Neural progenitor cell (in vitro differentiated cells): ENCODE results near the gene EFNA5. TPM values are rescaled to one million over a fixed set of nuclear protein-coding genes. Genes with fewer than 3 reads are reported as not detected.

Source experiments
- DNase-seq: peaks from one replicate; pipeline ENCODE4 v3.0.0-alpha.2; 2016; ENCODE audit warnings: low spot score
- H2AFZ ChIP-seq: fragments of 200-600 bp; sonication (generic); replicated peaks from 2 replicates; pipeline ENCODE4 v1.6.1; 2016; ENCODE audit warnings: antibody characterized with exemption
- H3F3A ChIP-seq: fragments of 200-600 bp; sonication (generic); 2 replicates; pipeline ENCODE4 v1.6.1; 2016; ENCODE audit warnings: antibody characterized with exemption, low read depth
- H3K27ac ChIP-seq: fragments of 200-600 bp; sonication (generic); 2 replicates; pipeline ENCODE4 v1.5.1; 2016; ENCODE audit warnings: mild to moderate bottlenecking
- H3K27me3 ChIP-seq: fragments of 200-600 bp; sonication (generic); 2 replicates; pipeline ENCODE4 v1.6.1; 2016; ENCODE audit warnings: mild to moderate bottlenecking, moderate library complexity
- H3K36me3 ChIP-seq: fragments of 200-600 bp; sonication (generic); 2 replicates; pipeline ENCODE4 v1.5.1; 2016
- H3K4me1 ChIP-seq: fragments of 200-600 bp; sonication (generic); 2 replicates; pipeline ENCODE4 v1.6.1; 2016; ENCODE audit warnings: mixed run types
- H3K4me2 ChIP-seq: fragments of 200-600 bp; sonication (generic); 2 replicates; pipeline ENCODE4 v1.6.1; 2016
- H3K4me3 ChIP-seq: fragments of 200-600 bp; sonication (generic); 2 replicates; pipeline ENCODE4 v1.5.1; 2016
- H3K79me2 ChIP-seq: fragments of 200-600 bp; sonication (generic); 2 replicates; pipeline ENCODE4 v1.6.1; 2016; ENCODE audit warnings: low read depth
- H3K9ac ChIP-seq: fragments of 200-600 bp; sonication (generic); 2 replicates; pipeline ENCODE4 v1.6.1; 2016
- H3K9me3 ChIP-seq: fragments of 200-600 bp; sonication (generic); 2 replicates; pipeline ENCODE4 v1.5.1; 2016; ENCODE audit warnings: low read depth
- H4K20me1 ChIP-seq: fragments of 200-600 bp; sonication (generic); 2 replicates; pipeline ENCODE4 v1.6.1; 2016; ENCODE audit warnings: low read depth
- H3K27ac Mint-ChIP-seq: 3 replicates; pipeline ENCODE4 v1.8.0; 2021; ENCODE audit warnings: mixed read lengths
- H3K27me3 Mint-ChIP-seq: 2 replicates; pipeline ENCODE4 v1.8.0; 2022; ENCODE audit warnings: low read depth, mild to moderate bottlenecking, inconsistent platforms, moderate library complexity, mixed read lengths; ENCODE audit not compliant: insufficient read depth
- H3K36me3 Mint-ChIP-seq: 3 replicates; pipeline ENCODE4 v1.8.0; 2021; ENCODE audit warnings: mixed read lengths
- H3K4me1 Mint-ChIP-seq: 3 replicates; pipeline ENCODE4 v1.8.0; 2021; ENCODE audit warnings: mixed read lengths
- H3K4me3 Mint-ChIP-seq: 3 replicates; pipeline ENCODE4 v1.8.0; 2021; ENCODE audit warnings: mild to moderate bottlenecking, moderate library complexity, mixed read lengths
- H3K9me3 Mint-ChIP-seq: 3 replicates; pipeline ENCODE4 v1.8.0; 2020; ENCODE audit warnings: mixed read lengths
- CTCF ChIP-seq: fragments of 200-600 bp; sonication (generic); IDR thresholded peaks from 2 replicates; pipeline ENCODE4 v1.5.1; 2017; ENCODE audit warnings: antibody characterized with exemption, mild to moderate bottlenecking
- EZH2 ChIP-seq: fragments of 200-600 bp; sonication (generic); IDR thresholded peaks from 2 replicates; pipeline ENCODE4 v1.6.1; 2017; ENCODE audit warnings: antibody characterized with exemption, mild to moderate bottlenecking, moderate library complexity
- EZH2phosphoT487 ChIP-seq: fragments of 200-600 bp; sonication (generic); IDR thresholded peaks from 2 replicates; pipeline ENCODE4 v1.6.1; 2017; ENCODE audit warnings: antibody characterized with exemption
- total RNA-seq: library from RNA; depleted of rRNA; stranded (reverse); fragments of >200 nt; gene quantifications from 2 replicates; pipeline ENCODE4 v1.2.3, GENCODE V29; 2015; ENCODE audit warnings: low replicate concordance

Gene EFNA5
- total RNA-seq, 1 donor from 2014 or later = 105 TPM

GRCh38 chr5:107617052-107617451, 53.7 kb downstream of the EFNA5 start:
- no peak for DNase-seq
- Histone ChIP-seq H3K4me2 (no peak overlapping the region), H2AFZ (no peak overlapping the region), H3K27ac (no peak overlapping the region), H4K20me1 (peaks cover 100% of the 10 kb centered on the region), H3K9me3 (no peaks in the 10 kb centered on the region), H3K27me3 (no peaks in the 10 kb centered on the region), H3F3A (peaks cover 30% of the 10 kb centered on the region), H3K4me1 (peaks cover 75% of the 10 kb centered on the region), H3K4me3 (no peak overlapping the region), H3K79me2 (peaks cover 100% of the 10 kb centered on the region), H3K9ac (no peak overlapping the region), H3K36me3 (peaks cover 5% of the 10 kb centered on the region)
- Mint-ChIP-seq H3K4me1 (peaks cover 71% of the 10 kb centered on the region), H3K4me3 (no peak overlapping the region), H3K36me3 (peaks cover 7% of the 10 kb centered on the region), H3K27ac (peak overlapping the region; percentile 27), H3K27me3 (peaks cover 3% of the 10 kb centered on the region), H3K9me3 (no peaks in the 10 kb centered on the region)
- TF ChIP-seq CTCF (no peak), EZH2phosphoT487 (no peak), EZH2 (no peak)

GRCh38 chr5:107616213-107616612, 54.5 kb downstream of the EFNA5 start:
- Mint-ChIP-seq H3K27ac (peak overlapping the region; percentile 29), H3K4me3 (no peak overlapping the region), H3K36me3 (peaks cover 7% of the 10 kb centered on the region), H3K9me3 (no peaks in the 10 kb centered on the region), H3K4me1 (peaks cover 71% of the 10 kb centered on the region), H3K27me3 (peaks cover 3% of the 10 kb centered on the region)
- no peak overlapping the region for H3K4me2 ChIP-seq
- peaks cover 5% of the 10 kb centered on the region for H3K36me3 ChIP-seq
- H3K4me3 ChIP-seq = no peak overlapping the region
- no peaks in the 10 kb centered on the region for H3K9me3 ChIP-seq
- H4K20me1 ChIP-seq = peaks cover 100% of the 10 kb centered on the region
- peaks cover 100% of the 10 kb centered on the region for H3K79me2 ChIP-seq
- H2AFZ ChIP-seq = no peak overlapping the region
- TF ChIP-seq CTCF = no peak
- TF ChIP-seq EZH2phosphoT487 = no peak
- no peak for TF ChIP-seq EZH2
- H3K27me3 ChIP-seq = no peaks in the 10 kb centered on the region
- DNase-seq = no peak
- H3F3A ChIP-seq = peaks cover 22% of the 10 kb centered on the region
- peaks cover 72% of the 10 kb centered on the region for H3K4me1 ChIP-seq
- H3K9ac ChIP-seq = no peak overlapping the region
- no peak overlapping the region for H3K27ac ChIP-seq

GRCh38 chr5:107615299-107615817, 55.4 kb downstream of the EFNA5 start:
- no peak overlapping the region for H3K27ac Mint-ChIP-seq
- H3K4me1 Mint-ChIP-seq = peaks cover 70% of the 10 kb centered on the region
- Histone ChIP-seq H3K27me3 (no peaks in the 10 kb centered on the region), H3K4me2 (no peak overlapping the region), H3K79me2 (peaks cover 100% of the 10 kb centered on the region), H3K9me3 (no peaks in the 10 kb centered on the region), H3K36me3 (peaks cover 5% of the 10 kb centered on the region), H3K9ac (no peak overlapping the region), H2AFZ (no peak overlapping the region), H3F3A (peaks cover 13% of the 10 kb centered on the region), H3K27ac (no peak overlapping the region), H3K4me1 (peaks cover 65% of the 10 kb centered on the region), H4K20me1 (peaks cover 100% of the 10 kb centered on the region), H3K4me3 (no peak overlapping the region)
- peaks cover 3% of the 10 kb centered on the region for H3K27me3 Mint-ChIP-seq
- TF ChIP-seq EZH2phosphoT487 (no peak), EZH2 (no peak), CTCF (no peak)
- no peak overlapping the region for H3K4me3 Mint-ChIP-seq
- H3K9me3 Mint-ChIP-seq = peaks cover 2% of the 10 kb centered on the region
- H3K36me3 Mint-ChIP-seq = peaks cover 14% of the 10 kb centered on the region
- no peak for DNase-seq
